Nephron progenitor cell (in vitro differentiated cells): Measurements from ENCODE around the gene OR8B4.

ENCODE experiments used
- DNase-seq: peaks from one replicate; pipeline ENCODE4 v3.0.0; 2021
- H3K27ac Mint-ChIP-seq: 2 replicates; pipeline ENCODE4 v1.8.0; 2021; ENCODE audit warnings: mild to moderate bottlenecking, moderate library complexity, mixed read lengths
- H3K27me3 Mint-ChIP-seq: 2 replicates; pipeline ENCODE4 v1.8.0; 2021; ENCODE audit warnings: mild to moderate bottlenecking, low read depth, mixed read lengths; ENCODE audit not compliant: poor library complexity
- H3K36me3 Mint-ChIP-seq: 2 replicates; pipeline ENCODE4 v1.8.0; 2021; ENCODE audit warnings: low read depth, mixed read lengths
- H3K4me1 Mint-ChIP-seq: 2 replicates; pipeline ENCODE4 v1.8.0; 2021; ENCODE audit warnings: mixed read lengths
- H3K4me3 Mint-ChIP-seq: 2 replicates; pipeline ENCODE4 v1.8.0; 2021; ENCODE audit warnings: mild to moderate bottlenecking, moderate library complexity, mixed read lengths
- H3K9me3 Mint-ChIP-seq: 2 replicates; pipeline ENCODE4 v1.8.0; 2021; ENCODE audit warnings: mild to moderate bottlenecking, moderate library complexity, mixed read lengths
- CTCF ChIP-seq: fragments of 200-600 bp; sonication (generic); IDR thresholded peaks from 2 replicates; pipeline ENCODE4 v1.5.0; 2021; ENCODE audit warnings: antibody characterized with exemption

The OR8B4 gene

GRCh38 chr11:124424384-124424921 lies at the start of gene OR8B4:
Gene OR8B4, minus strand, starts transcription at chr11:124424871. Its CDS starts 0 bp downstream, at chr11:124424871.
- no peak for TF ChIP-seq CTCF
- H3K36me3 Mint-ChIP-seq, result peaks cover 9% of the 10 kb centered on the region
- no peaks in the 10 kb centered on the region for H3K4me1 Mint-ChIP-seq
- no peak for DNase-seq
- H3K4me3 Mint-ChIP-seq, result no peak within 1 kb of the TSS
- H3K27ac Mint-ChIP-seq, result no peak within 1 kb of the TSS
- H3K9me3 Mint-ChIP-seq, result peaks cover 14% of the 10 kb centered on the region
- H3K27me3 Mint-ChIP-seq, result peaks cover 15% of the 10 kb centered on the region

- H3K9me3 Mint-ChIP-seq, result no peaks in the 10 kb centered on the region
- no peaks in the 10 kb centered on the region for H3K36me3 Mint-ChIP-seq
- DNase-seq, result no peak
- H3K27me3 Mint-ChIP-seq, result peaks cover 11% of the 10 kb centered on the region
- H3K27ac Mint-ChIP-seq, result no peak overlapping the region
- no peak overlapping the region for H3K4me3 Mint-ChIP-seq
- TF ChIP-seq CTCF, result no peak
- H3K4me1 Mint-ChIP-seq, result peaks cover 12% of the 10 kb centered on the region
Observed at GRCh38 chr11:124474079-124474478, 49.4 kb upstream of the OR8B4 start.

GRCh38 chr11:124473476-124473875 lies 48.8 kb upstream of the OR8B4 start:
- DNase-seq, result no peak
- no peak overlapping the region for H3K4me3 Mint-ChIP-seq
- H3K36me3 Mint-ChIP-seq, result no peaks in the 10 kb centered on the region
- no peak for TF ChIP-seq CTCF
- H3K4me1 Mint-ChIP-seq, result peaks cover 12% of the 10 kb centered on the region
- H3K27ac Mint-ChIP-seq, result no peak overlapping the region
- H3K9me3 Mint-ChIP-seq, result no peaks in the 10 kb centered on the region
- peaks cover 11% of the 10 kb centered on the region for H3K27me3 Mint-ChIP-seq

GRCh38 chr11:124470561-124471227 lies 46.0 kb upstream of the OR8B4 start:
- H3K4me1 Mint-ChIP-seq, result peaks cover 26% of the 10 kb centered on the region
- no peak for TF ChIP-seq CTCF
- no peak overlapping the region for H3K27ac Mint-ChIP-seq
- no peak for DNase-seq
- H3K4me3 Mint-ChIP-seq, result no peak overlapping the region
- no peaks in the 10 kb centered on the region for H3K36me3 Mint-ChIP-seq
- H3K27me3 Mint-ChIP-seq, result peaks cover 8% of the 10 kb centered on the region
- H3K9me3 Mint-ChIP-seq, result no peaks in the 10 kb centered on the region

GRCh38 chr11:124467381-124467927 lies 42.8 kb upstream of the OR8B4 start:
- DNase-seq, result peak; percentile 18
- Mint-ChIP-seq H3K4me1 (peaks cover 26% of the 10 kb centered on the region), H3K27ac (peak overlapping the region; percentile 6), H3K27me3 (peaks cover 4% of the 10 kb centered on the region), H3K9me3 (no peaks in the 10 kb centered on the region), H3K36me3 (no peaks in the 10 kb centered on the region), H3K4me3 (no peak overlapping the region)
- TF ChIP-seq CTCF, result no peak

- no peak overlapping the region for H3K27ac Mint-ChIP-seq
- no peak for DNase-seq
- TF ChIP-seq CTCF, result no peak
- peaks cover 3% of the 10 kb centered on the region for H3K27me3 Mint-ChIP-seq
- H3K36me3 Mint-ChIP-seq, result no peaks in the 10 kb centered on the region
- no peaks in the 10 kb centered on the region for H3K9me3 Mint-ChIP-seq
- peaks cover 20% of the 10 kb centered on the region for H3K4me1 Mint-ChIP-seq
- H3K4me3 Mint-ChIP-seq, result no peak overlapping the region
Observed at GRCh38 chr11:124465368-124465767, 40.7 kb upstream of the OR8B4 start.
